NCI-H510A treated with DMSO at 0.1 percent for 48 hours (cell line): ENCODE data around the gene WNT16.
"Not testable (repeated sequence)": the region's sequence is repeated elsewhere in the genome, so short reads cannot be mapped to it uniquely, and the experiment has no call there.

Experiments
- DNase-seq: peaks from one replicate; lab custom pipeline; 2025; lab: John Stamatoyannopoulos, UW

The WNT16 gene

GRCh38 chr7:121306565-121306964 is 22.2 kb upstream of the WNT16 start:
- DNase-seq: no peak

- DNase-seq: no peak
Observed at GRCh38 chr7:121307021-121307574, 21.7 kb upstream of the WNT16 start.

GRCh38 chr7:121313220-121313792 is 15.5 kb upstream of the WNT16 start:
- no peak for DNase-seq

- DNase-seq: peak; percentile 24
Observed at GRCh38 chr7:121313793-121314676, 14.8 kb upstream of the WNT16 start.

- DNase-seq: not testable (repeated sequence)
Observed at GRCh38 chr7:121315170-121315569, 13.6 kb upstream of the WNT16 start.

- DNase-seq: no peak
Observed at GRCh38 chr7:121322460-121322859, 6.3 kb upstream of the WNT16 start.

- no peak for DNase-seq
Observed at GRCh38 chr7:121323515-121324302, 5.1 kb upstream of the WNT16 start.

GRCh38 chr7:121327671-121328070 is 1.1 kb upstream of the WNT16 start:
- no peak for DNase-seq

GRCh38 chr7:121329191-121330052 is 622 bp downstream of the WNT16 start:
- DNase-seq: peak; percentile 31

- no peak for DNase-seq
Observed at GRCh38 chr7:121330053-121330833, 1.4 kb downstream of the WNT16 start.

- DNase-seq: no peak
Observed at GRCh38 chr7:121331048-121331447, 2.2 kb downstream of the WNT16 start.

GRCh38 chr7:121331574-121331973 is 2.8 kb downstream of the WNT16 start:
- DNase-seq: no peak

- DNase-seq: no peak
Observed at GRCh38 chr7:121334376-121334775, 5.6 kb downstream of the WNT16 start.

GRCh38 chr7:121334875-121335648 is 6.3 kb downstream of the WNT16 start:
- no peak for DNase-seq

- no peak for DNase-seq
Observed at GRCh38 chr7:121336579-121336978, 7.8 kb downstream of the WNT16 start.

- DNase-seq: no peak
Observed at GRCh38 chr7:121337398-121337797, 8.6 kb downstream of the WNT16 start.

- no peak for DNase-seq
Observed at GRCh38 chr7:121339082-121339481, 10.3 kb downstream of the WNT16 start.

GRCh38 chr7:121341933-121342332 is 13.1 kb downstream of the WNT16 start:
- DNase-seq: no peak

GRCh38 chr7:121342631-121343030 is 13.8 kb downstream of the WNT16 start:
- DNase-seq: no peak

- DNase-seq: no peak
Observed at GRCh38 chr7:121343302-121343701, 14.5 kb downstream of the WNT16 start.
